Upper lobe of left lung (tissue), 6 donors: ENCODE data around the gene ARMS2. TPM values are rescaled to one million over a fixed set of nuclear protein-coding genes. Genes with fewer than 3 reads are reported as not detected.
A peak's percentile ranks its signal among the peaks of the same experiment; 100 is the strongest.

Experiments
- ATAC-seq, 2 donors: fragments of 200-7000 bp; cut with Tn5 transposase; one replicate each; pipeline ENCODE4 v1.9.1; 2022; ENCODE audit warnings: mild to moderate bottlenecking in 2 of 2, moderate library complexity in 2 of 2; ENCODE audit not compliant: low FRiP score in 2 of 2
- DNase-seq, 2 donors: peaks; one replicate each; pipeline ENCODE4 v3.0.0-alpha.2; 2019 to 2020
- H3K27ac ChIP-seq, 4 donors: fragments of 200-600 bp; sonication (generic); one replicate each; pipeline ENCODE4 v1.5.1; 2016 to 2019
- H3K27me3 ChIP-seq, 4 donors: fragments of 200-600 bp; sonication (generic); one replicate each; pipeline ENCODE4 v1.5.1; 2017 to 2019
- H3K36me3 ChIP-seq, 4 donors: fragments of 200-600 bp; sonication (generic); one replicate each; pipeline ENCODE4 v1.5.1; 2016 to 2019
- H3K4me1 ChIP-seq, 4 donors: fragments of 200-600 bp; sonication (generic); one replicate each; pipeline ENCODE4 v1.5.1; 2018 to 2019
- H3K4me3 ChIP-seq, 4 donors: fragments of 200-600 bp; sonication (generic); one replicate each; pipeline ENCODE4 v1.5.1; 2017 to 2019; ENCODE audit warnings: mild to moderate bottlenecking in 2 of 4, moderate library complexity in 1 of 4
- H3K9me3 ChIP-seq, 4 donors: fragments of 200-600 bp; sonication (generic); one replicate each; pipeline ENCODE4 v1.5.1; 2018 to 2019
- EP300 ChIP-seq, 4 donors: sonication (generic); formaldehyde crosslinking; IDR thresholded peaks; one replicate each; pipeline ENCODE4 v1.5.1; 2017; ENCODE audit warnings: antibody characterized with exemption in 4 of 4, control low read depth in 2 of 4
- POLR2A ChIP-seq, 4 donors: fragments of 450-650 bp; IDR thresholded peaks; one replicate each; pipeline ENCODE4 v1.5.1; 2016 to 2017; ENCODE audit warnings: antibody characterized with exemption in 4 of 4, mild to moderate bottlenecking in 2 of 4
- POLR2AphosphoS5 ChIP-seq, 2 donors: sonication (generic); formaldehyde crosslinking; IDR thresholded peaks; one replicate each; pipeline ENCODE4 v1.5.1; 2017; ENCODE audit warnings: antibody characterized with exemption in 2 of 2
- WGBS, 2 donors: methylation state at CpG; one replicate each; pipeline ENCODE4 v1.1.5; 2017 to 2018; 5-methylcytosine and 5-hydroxymethylcytosine counted together
- total RNA-seq, 6 donors: library from RNA; depleted of rRNA in 4 of 6; stranded (reverse); fragments of >200 nt in 4 of 6; gene quantifications; one replicate each; pipeline versions ENCODE4 v1.1.0 to v1.2.1, GENCODE V29; 2016 to 2021
- TF ChIP-seq, protein P1 (sequence below), 6 experiments: fragments of 450-650 bp in 4 of 6; fragments of 200-600 bp in 2 of 6; sonication (generic) in 2 of 6; IDR thresholded peaks; one replicate each; pipeline ENCODE4 v1.5.1; 2016 to 2019; ENCODE audit warnings: antibody characterized with exemption in 6 of 6
- donor health status: DM: no; HTN: no; CAD: no; lungs with moderate emphysema.
- donor health status: DM: no; HTN: yes; CAD: no; lungs with severe emphysema.

ARMS2 gene, protein sequence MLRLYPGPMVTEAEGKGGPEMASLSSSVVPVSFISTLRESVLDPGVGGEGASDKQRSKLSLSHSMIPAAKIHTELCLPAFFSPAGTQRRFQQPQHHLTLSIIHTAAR
- not detected for total RNA-seq

DNA sequence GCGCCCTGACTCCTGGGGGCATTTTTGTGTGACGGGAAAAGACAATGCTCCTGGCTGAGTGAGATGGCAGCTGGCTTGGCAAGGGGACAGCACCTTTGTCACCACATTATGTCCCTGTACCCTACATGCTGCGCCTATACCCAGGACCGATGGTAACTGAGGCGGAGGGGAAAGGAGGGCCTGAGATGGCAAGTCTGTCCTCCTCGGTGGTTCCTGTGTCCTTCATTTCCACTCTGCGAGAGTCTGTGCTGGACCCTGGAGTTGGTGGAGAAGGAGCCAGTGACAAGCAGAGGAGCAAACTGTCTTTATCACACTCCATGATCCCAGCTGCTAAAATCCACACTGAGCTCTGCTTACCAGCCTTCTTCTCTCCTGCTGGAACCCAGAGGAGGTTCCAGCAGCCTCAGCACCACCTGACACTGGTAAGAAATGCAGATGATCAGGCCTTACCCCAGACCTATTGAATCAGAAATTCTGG, at the start of gene ARMS2:
Gene ARMS2, plus strand, starts transcription at position 51 of the 478 bp plus-strand sequence. Its CDS starts 75 bp downstream, at position 126.
- TF ChIP-seq POLR2A (IDR thresholded peaks at IDR 0.05) = no peak
- TF ChIP-seq EP300 (IDR thresholded peaks at IDR 0.05) = no peak
- no peak for TF ChIP-seq POLR2AphosphoS5 (IDR thresholded peaks at IDR 0.05)
- TF ChIP-seq, protein P1, sequence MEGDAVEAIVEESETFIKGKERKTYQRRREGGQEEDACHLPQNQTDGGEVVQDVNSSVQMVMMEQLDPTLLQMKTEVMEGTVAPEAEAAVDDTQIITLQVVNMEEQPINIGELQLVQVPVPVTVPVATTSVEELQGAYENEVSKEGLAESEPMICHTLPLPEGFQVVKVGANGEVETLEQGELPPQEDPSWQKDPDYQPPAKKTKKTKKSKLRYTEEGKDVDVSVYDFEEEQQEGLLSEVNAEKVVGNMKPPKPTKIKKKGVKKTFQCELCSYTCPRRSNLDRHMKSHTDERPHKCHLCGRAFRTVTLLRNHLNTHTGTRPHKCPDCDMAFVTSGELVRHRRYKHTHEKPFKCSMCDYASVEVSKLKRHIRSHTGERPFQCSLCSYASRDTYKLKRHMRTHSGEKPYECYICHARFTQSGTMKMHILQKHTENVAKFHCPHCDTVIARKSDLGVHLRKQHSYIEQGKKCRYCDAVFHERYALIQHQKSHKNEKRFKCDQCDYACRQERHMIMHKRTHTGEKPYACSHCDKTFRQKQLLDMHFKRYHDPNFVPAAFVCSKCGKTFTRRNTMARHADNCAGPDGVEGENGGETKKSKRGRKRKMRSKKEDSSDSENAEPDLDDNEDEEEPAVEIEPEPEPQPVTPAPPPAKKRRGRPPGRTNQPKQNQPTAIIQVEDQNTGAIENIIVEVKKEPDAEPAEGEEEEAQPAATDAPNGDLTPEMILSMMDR (IDR thresholded peaks at IDR 0.05) = no peak
- Histone ChIP-seq H3K36me3 (no peaks in the 10 kb centered on the region), H3K9me3 (no peaks in the 10 kb centered on the region), H3K27me3 (no peaks in the 10 kb centered on the region), H3K27ac (no peak within 1 kb of the TSS), H3K4me1 (peaks cover 0 to 5% (median 4%) of the 10 kb centered on the region in 4 donors), H3K4me3 (no peak within 1 kb of the TSS)
- DNase-seq (no peak), ATAC-seq (no peak)
- WGBS, 2 donors = 83 to 87% methylated on average over 7 of the region's 7 CpGs

DNA sequence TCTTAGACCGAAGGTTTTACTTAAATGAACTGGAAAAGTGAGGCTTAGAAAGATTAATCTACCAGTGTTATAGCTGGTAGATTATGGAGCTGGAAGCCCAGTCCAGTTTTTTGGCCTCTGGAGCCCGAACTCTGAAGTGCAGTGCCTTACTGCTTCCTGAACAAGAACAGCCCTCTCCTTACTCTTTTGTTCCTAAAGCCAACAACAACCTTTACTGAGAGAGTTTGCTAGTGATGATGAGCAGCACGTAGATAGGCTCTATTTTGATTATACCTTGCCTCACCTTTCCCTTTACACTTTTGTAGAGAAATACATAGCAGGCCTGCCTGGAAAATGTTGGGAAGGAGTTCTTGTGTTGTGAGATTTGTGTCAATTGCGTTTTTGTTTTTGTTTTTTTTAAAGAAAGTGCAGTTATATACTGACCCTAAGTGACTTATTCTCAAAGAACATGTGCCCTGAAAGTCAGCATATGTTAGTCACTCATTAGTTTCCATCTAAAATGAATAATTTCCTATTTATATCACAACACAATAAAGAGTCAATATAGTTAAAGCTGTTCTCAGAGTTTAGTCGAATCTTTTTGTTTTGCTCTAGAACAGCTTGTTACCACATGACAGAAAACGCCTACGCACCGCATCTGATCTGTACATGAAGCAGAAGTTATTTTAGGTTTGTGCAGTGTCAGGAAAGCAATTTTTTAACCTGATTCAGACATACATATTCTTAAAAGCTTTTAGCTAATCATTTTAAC, 46.9 kb upstream of the ARMS2 start:
- DNase-seq (no peak), ATAC-seq (no peak)
- WGBS, 2 donors = 69 to 71% methylated on average over 8 of the region's 8 CpGs
- Histone ChIP-seq H3K9me3 (no peaks in the 10 kb centered on the region), H3K27ac (no peak overlapping the region), H3K4me1 (peaks cover 0 to 11% (median 2%) of the 10 kb centered on the region in 4 donors), H3K27me3 (no peaks in the 10 kb centered on the region), H3K36me3 (peaks cover 0 to 38% (median under 1%) of the 10 kb centered on the region in 4 donors), H3K4me3 (no peak overlapping the region)
- TF ChIP-seq POLR2AphosphoS5 (IDR thresholded peaks at IDR 0.05) = no peak
- TF ChIP-seq EP300 (IDR thresholded peaks at IDR 0.05) = no peak
- TF ChIP-seq, protein P1 (IDR thresholded peaks at IDR 0.05) = no peak
- no peak for TF ChIP-seq POLR2A (IDR thresholded peaks at IDR 0.05)

DNA sequence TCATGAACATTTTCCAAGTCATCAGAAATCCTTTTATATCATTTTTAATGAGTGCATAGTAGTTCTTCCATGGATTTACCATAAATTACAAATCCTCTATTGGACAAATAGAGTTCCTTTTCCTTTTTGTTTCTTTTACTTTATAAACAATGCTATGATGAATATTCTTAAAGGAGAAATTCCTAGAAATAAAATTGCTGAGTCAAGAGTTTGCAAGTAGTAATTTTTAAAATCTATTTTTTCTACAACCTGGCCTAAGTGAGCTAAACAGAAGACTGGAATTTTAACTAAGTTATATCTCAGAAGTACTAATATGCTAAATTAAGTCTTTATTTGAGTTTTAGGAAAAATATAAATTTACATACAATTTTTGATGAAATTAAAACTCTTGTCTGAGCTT, 41.1 kb upstream of the ARMS2 start:
- no peaks in the 10 kb centered on the region for H3K9me3 ChIP-seq
- ATAC-seq (no peak), DNase-seq (no peak)
- peaks cover 6 to 11% (median 8%) of the 10 kb centered on the region in 4 donors for H3K4me1 ChIP-seq
- no peaks in the 10 kb centered on the region for H3K27me3 ChIP-seq
- no peak for TF ChIP-seq POLR2A (IDR thresholded peaks at IDR 0.05)
- no peak for TF ChIP-seq POLR2AphosphoS5 (IDR thresholded peaks at IDR 0.05)
- TF ChIP-seq EP300 (IDR thresholded peaks at IDR 0.05) = no peak
- TF ChIP-seq, protein P1 (IDR thresholded peaks at IDR 0.05) = no peak
- H3K27ac ChIP-seq = no peak overlapping the region
- H3K36me3 ChIP-seq = peaks cover 0 to 59% (median 4%) of the 10 kb centered on the region in 4 donors
- H3K4me3 ChIP-seq = no peak overlapping the region

DNA sequence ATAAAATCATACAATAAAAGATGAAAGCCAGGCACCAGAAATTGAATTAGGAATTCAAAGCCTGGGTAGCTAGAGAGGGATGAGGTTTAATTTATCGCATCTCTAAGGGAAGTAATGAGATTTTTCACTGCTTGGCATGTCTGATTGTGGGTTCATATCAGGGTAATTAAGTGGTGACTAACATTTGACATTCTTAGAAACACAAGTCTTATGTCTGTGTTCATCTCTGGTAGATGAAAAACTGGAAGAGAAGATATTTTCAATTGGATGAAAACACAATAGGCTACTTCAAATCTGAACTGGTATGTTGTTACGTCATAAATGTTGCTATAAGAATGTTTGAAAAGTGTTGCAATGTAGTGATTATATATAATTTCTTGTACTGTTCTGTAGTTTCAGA, 36.8 kb upstream of the ARMS2 start:
- WGBS, 2 donors = 77 to 90% methylated on average over 2 of the region's 2 CpGs
- TF ChIP-seq EP300 (IDR thresholded peaks at IDR 0.05) (no peak), POLR2AphosphoS5 (IDR thresholded peaks at IDR 0.05) (no peak), POLR2A (IDR thresholded peaks at IDR 0.05) (no peak)
- TF ChIP-seq, protein P1 (IDR thresholded peaks at IDR 0.05) = no peak
- Histone ChIP-seq H3K4me1 (peaks cover 20 to 39% (median 28%) of the 10 kb centered on the region in 4 donors), H3K4me3 (no peak overlapping the region), H3K27me3 (no peaks in the 10 kb centered on the region), H3K9me3 (no peaks in the 10 kb centered on the region), H3K36me3 (peaks cover 2 to 50% (median 5%) of the 10 kb centered on the region in 4 donors), H3K27ac (peak overlapping the region in 1 of 4 donors; percentile 32)
- ATAC-seq = no peak
- no peak for DNase-seq
